Head of caudate nucleus (tissue), 42 donors: ENCODE measurements around the gene POP5.
"Not testable (repeated sequence)": the region's sequence is repeated elsewhere in the genome, so short reads cannot be mapped to it uniquely, and the experiment has no call there.

Source experiments
- DNase-seq, 42 donors: peaks; one replicate each; pipeline versions ENCODE4 v3.0.0 to v3.0.0-alpha.2; 2020 to 2021; ENCODE audit warnings: mixed read lengths in 7 of 42
- intact Hi-C: fragments of 100-400 bp; cut with DNase I; formaldehyde crosslinking; loops from one replicate; pipeline ENCODE4 v1.15.0; 2022

POP5 gene

GRCh38 chr12:120580787-120581723 is at the start of gene POP5:
TSS of gene POP5 (minus strand) at chr12:120581402. CDS start at chr12:120581362, 40 bp downstream.
- peak; percentile 95 to 99 (median 98) for DNase-seq
- intact Hi-C loops: loop anchor here (5.0 kb wide), 2 partner anchors 106 to 131 kb away; partner anchors contain the start of genes MLEC and UNC119B

DNA sequence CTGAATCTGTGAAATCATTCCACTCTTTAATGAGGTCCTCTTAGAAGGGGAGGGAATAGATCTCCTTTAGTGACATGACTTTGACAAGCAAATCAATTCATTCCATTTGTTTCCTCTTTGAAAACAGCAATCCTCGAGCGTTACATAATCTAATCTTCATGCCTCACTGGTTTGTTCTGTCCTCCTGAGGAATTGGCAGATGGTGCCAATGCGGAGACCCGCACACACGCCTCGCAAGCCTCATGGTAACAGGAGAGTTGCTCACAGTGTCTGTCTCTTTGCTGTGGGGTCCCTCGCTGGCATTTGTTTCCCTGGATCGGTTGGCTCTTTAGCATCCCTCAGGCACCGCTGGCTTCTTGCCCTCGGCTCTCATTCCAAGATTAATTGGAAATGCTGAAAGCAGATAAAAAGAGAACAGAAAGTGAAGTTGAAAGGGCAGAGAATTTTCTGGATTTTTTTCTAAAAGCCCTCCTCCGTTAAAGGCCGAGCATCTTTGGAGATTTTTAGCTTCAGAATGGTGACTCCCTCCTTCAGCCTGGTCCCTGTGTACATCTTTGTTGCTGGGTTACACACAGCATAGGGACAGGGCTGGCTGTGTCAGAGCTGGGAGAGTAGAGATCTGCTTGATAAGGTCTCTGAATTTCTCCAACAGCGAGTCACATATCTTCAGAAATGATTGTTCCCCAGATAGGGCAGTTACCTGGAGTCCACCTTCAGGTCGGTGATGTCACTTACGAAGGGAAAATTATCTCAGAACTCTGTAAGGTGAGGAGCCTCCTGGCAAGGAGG is 49.1 kb upstream of the POP5 start:
- DNase-seq: peak in 15 of 42 donors; percentile 22 to 57 (median 31)
- intact Hi-C loops: no loop called here

DNA sequence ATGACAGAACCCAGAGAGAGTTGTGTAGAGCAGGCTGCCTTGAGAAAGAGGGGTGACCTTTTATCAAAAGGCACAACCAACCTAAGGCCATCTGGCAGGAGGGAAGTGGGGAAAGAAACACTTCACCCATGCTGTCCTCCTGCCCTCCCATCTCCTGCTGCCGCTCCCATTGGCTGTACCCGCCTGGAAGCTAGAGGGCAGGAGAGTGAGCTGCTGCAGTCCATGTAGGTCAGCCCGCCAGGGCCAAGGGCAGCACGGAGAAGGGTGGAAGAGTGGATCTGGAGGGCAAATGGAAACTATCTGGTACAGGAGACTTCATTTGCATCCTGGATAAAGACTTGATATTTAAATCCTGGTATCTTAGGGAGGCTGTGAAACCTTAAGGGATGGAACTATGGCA is 47.7 kb upstream of the POP5 start:
- intact Hi-C loops: no loop called here
- peak in 3 of 42 donors; percentile 9 to 28 (median 23) for DNase-seq

GRCh38 chr12:120625557-120626419 is 44.6 kb upstream of the POP5 start:
- intact Hi-C loops: no loop called here
- DNase-seq: no peak

DNA sequence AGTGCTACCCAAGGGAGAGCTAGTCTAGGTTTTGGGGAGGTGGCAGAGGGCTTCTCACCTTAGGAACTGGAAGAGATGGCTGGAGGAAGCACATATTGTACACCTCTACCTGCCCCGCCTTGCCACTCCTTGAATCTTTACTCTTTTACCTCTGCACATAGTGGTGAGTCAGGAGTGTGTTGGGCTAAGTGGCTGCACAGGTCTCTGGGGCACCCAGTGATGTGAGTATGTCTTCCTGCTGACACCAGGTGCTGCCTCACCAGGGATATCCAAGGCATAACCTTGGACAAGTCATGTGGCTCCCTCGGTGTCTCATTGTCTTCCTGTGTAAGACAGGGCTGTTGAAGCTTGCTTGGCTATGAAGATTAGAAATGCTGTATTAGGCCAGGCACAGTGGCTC is 39.4 kb upstream of the POP5 start:
- no peak for DNase-seq
- intact Hi-C loops: no loop called here

GRCh38 chr12:120618954-120619615 is 37.9 kb upstream of the POP5 start:
- intact Hi-C loops: no loop called here

DNA sequence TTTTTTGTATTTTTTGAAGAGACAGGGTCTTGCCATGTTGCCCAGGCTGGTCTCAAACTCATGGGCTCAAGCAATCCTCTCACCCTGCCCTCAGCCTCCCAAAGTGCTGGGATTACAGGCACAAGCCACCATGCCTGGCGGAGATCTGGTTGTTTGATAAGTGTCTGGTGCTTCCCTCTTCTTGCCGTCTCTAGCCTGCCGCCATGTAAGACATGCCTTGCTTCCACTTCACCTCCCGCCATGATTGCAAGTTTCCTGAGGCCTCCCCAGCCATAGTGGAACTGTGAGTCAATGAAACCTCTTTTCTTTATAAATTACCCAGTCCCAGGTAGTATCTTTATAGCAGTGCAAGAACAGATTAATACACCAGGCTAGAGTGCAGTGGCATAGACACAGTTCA is 36.6 kb upstream of the POP5 start:
- DNase-seq: not testable (repeated sequence)

More at GRCh38 chr12:120618954-120619615, 37.9 kb upstream of the POP5 start:
- peak in 17 of 42 donors; percentile 10 to 62 (median 21) for DNase-seq

DNA sequence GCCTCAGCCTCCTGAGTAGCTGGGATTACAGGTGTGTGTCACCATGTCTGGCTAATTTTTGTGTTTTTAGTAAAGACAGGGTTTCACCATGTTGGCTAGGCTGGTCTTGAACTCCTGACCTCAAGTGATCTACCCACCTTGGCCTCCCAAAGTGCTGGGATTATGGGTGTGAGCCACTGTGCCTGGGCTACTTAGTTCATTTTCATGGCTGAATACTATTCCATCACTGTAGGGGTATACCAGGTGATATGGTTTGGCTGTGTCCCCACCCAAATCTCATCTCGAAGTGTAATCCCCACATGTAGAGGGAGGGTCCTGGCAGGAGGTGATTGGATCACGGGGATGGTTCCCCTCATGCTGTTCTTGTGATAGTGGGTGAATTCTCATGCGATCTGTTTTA is 36.0 kb upstream of the POP5 start:
- intact Hi-C loops: not testable (repeated sequence)

More for the DNA sequence above, 36.6 kb upstream of the POP5 start:
- intact Hi-C loops: not testable (repeated sequence)

DNA sequence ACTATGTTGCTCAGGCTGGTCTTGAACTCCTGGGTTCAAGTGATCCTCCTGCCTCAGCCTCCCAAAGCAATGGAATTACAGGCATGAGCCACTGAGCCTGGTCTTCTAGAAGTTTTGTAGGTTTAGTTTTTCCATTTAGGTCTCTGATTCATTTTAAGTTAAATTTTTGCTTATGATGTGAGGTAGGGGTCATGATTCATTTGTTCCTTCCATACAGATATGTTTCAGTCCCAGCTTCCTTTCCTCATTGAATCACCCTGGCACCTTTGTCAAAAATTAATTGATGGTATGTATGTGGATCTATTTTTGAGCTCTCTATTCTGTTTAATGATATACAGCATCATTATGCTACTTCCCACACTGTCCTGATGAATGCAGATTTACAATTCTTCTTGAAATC is 33.6 kb upstream of the POP5 start:
- intact Hi-C loops: no loop called here
- no peak for DNase-seq

More for the DNA sequence above, 36.0 kb upstream of the POP5 start:
- not testable (repeated sequence) for DNase-seq

DNA sequence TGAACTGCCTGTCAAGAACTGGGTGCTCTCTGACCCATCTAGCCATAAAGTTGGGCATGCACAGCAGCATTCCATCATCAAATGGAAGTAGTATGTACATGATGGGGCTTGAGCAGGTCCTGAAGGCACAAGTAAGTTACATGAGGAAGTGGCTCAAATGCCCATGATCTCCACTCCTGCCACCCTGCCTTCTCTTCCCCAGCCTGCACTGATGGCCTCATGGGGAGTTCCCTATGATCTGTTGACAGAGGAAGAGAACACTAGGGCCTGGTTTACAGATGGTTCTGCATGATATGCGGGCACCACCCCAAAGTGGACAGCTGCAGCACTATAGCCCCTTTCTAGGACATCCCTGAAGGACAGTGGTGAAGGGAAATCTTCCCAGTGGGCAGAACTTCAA is 30.3 kb upstream of the POP5 start:
- not testable (repeated sequence) for DNase-seq

DNA sequence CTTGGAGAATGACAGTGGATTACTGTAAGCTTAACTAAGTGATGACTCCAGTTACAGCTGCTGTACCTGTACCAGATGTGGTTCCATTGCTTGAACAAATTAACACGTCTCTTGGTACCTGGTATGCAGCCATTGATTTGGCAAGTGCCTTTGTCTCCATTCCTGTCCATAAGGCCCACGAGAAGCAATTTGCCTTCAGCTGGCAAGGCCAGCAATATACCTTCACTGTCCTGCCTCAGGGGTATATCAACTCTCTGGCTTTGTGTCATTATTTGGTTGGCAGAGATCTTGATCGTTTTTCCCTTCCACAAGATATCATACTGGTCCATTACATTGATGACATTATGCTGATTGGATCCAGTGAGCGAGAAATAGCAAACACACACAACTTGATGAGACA is 29.4 kb upstream of the POP5 start:
- no peak for DNase-seq
- intact Hi-C loops: no loop called here

More for the DNA sequence above, 30.3 kb upstream of the POP5 start:
- intact Hi-C loops: not testable (repeated sequence)

DNA sequence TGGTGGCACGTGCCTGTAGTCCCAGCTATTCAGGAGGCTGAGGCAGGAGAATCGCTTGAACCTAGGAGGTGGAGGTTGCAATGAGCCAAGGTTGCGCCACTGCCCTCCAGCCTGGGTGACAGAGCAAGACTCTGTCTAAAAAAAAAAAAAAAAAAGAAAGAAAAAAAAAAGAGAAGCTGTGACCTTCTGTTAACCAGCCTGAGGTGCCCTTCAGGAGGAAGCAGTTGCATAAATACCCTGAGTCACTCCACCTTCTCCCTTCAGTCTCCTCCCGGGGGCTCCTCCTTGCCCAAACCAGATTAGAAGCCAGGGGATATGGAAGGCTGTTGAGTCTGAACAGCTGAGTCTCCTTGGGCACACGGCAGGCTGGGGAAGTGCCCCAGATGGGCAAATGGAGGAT is 21.2 kb upstream of the POP5 start:
- intact Hi-C loops, DNase-seq: not testable (repeated sequence)

DNA sequence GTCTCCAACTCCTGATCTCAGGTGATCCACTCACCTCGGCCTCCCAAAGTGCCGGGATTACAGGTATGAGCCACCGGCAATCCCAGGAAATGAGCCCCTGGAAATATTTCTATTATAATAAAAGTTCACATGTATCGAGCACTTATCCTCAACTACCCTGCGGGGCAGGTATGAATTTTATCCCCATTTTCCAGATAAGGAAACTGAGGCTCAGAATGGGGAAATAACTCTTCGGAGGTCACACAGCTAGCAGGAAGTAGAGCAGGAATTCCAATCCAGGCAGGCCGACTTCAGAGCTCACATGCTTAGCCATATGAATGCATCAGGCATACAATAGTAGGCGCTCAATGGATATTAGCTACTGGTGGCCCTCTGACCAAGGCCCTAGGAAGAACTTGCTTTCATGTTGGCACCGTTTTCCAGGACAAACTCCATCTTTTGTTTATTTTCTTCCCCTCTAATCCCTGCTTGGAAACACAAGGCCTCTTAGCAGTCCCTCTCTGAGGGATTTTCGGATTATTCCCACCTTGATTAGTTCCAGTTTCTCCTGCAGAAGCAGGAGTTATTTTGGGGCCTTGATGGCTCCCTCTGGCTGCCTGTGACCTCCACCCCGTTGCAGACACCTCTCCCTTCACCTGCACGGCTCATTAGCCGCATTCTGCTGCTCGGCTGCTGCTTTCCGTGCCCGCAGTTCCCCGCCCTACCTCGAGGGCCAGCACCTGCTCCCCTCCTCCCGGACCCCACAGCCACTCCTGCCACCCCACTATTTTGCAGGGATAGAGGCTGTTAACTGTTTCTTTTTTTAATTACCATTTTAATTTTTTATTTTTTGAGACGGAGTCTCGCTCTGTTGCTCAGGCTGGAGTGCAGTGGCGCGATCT is 18.7 kb upstream of the POP5 start:
- DNase-seq: no peak
- intact Hi-C loops: no loop called here

- no peak for DNase-seq
- intact Hi-C loops: no loop called here
Measured at GRCh38 chr12:120598674-120599463, 17.7 kb upstream of the POP5 start.

DNA sequence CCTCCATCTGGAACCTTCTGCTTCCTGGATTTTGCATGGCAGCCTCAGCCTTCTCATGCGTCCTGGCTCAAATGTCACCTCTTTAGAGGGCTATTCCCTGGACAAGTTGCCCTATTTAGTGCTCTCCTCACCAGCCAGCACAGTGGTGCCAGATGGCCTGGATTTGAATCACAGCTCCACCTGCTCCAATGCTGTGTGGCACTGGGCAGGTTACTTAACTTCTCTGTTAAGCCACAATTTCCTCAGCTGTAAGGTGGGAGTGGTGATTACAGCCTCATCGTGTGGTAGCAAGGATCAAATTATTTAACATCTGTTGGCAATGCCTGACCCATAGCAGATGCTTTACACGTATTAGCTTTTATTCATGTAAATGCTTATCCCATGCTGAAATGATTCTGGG is 16.7 kb upstream of the POP5 start:
- intact Hi-C loops: no loop called here

DNA sequence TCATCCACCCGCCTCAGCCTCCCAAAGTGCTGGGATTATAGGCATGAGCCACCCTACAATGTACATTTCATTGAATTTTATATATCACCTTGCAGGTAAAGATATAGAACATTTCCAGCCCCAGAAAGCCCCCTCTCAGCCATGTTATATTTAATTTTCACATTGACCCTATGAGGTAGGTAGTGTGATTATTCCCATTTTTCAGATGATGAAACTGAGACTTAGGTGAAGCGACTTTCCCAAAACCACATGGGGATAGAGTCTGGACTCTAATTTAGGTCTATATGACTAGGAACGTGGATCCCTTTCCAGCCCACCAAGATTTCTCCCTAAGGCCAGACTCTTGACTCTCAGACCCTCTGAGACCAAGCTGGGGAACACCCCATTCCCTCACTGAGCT is 15.7 kb upstream of the POP5 start:
- intact Hi-C loops: no loop called here
- DNase-seq: no peak

More for the DNA sequence above, 16.7 kb upstream of the POP5 start:
- DNase-seq: no peak
